CD14-positive monocyte (primary cell): ENCODE measurements around the gene ULK4. TPM values are rescaled to one million over a fixed set of nuclear protein-coding genes. Genes with fewer than 3 reads are reported as not detected.

Experiments used
- DNase-seq, 3 donors: peaks; one replicate each; pipeline ENCODE4 v3.0.0-alpha.2; 2011 to 2022
- H2AFZ ChIP-seq: 2 replicates; pipeline ENCODE4 v1.6.0; 2012; ENCODE audit warnings: mild to moderate bottlenecking, low read depth, low read length, inconsistent platforms; ENCODE audit not compliant: insufficient read depth, poor library complexity, severe bottlenecking
- H3K27ac ChIP-seq, 2 donors: 1 replicate in 1 of 2; 2 replicates in 1 of 2; pipeline ENCODE4 v1.5.1; 2012 to 2013; ENCODE audit warnings: low read length in 2 of 2, control low read depth in 1 of 2, inconsistent platforms in 1 of 2, low read depth in 1 of 2, mild to moderate bottlenecking in 1 of 2
- H3K27me3 ChIP-seq, 2 donors: one replicate each; pipeline versions ENCODE4 v1.6.0 to v1.6.1; 2011 to 2013; ENCODE audit warnings: low read length in 2 of 2; ENCODE audit not compliant: control insufficient read depth in 2 of 2, insufficient read depth in 2 of 2
- H3K36me3 ChIP-seq, 2 donors: replicated peaks in 1 of 2; 1 replicate in 1 of 2; 2 replicates in 1 of 2; pipeline versions ENCODE4 v1.5.1 to v1.6.1; 2012 to 2013; ENCODE audit warnings: low read length in 2 of 2, control low read depth in 1 of 2, inconsistent platforms in 1 of 2, mild to moderate bottlenecking in 1 of 2; ENCODE audit not compliant: insufficient read depth in 2 of 2, control insufficient read depth in 1 of 2
- H3K4me1 ChIP-seq, 2 donors: 1 replicate in 1 of 2; 2 replicates in 1 of 2; pipeline versions ENCODE4 v1.5.1 to v1.6.1; 2012 to 2013; ENCODE audit warnings: low read length in 2 of 2, control low read depth in 1 of 2, inconsistent platforms in 1 of 2, mild to moderate bottlenecking in 1 of 2, moderate library complexity in 1 of 2; ENCODE audit not compliant: insufficient read depth in 2 of 2, control insufficient read depth in 1 of 2
- H3K4me2 ChIP-seq: replicated peaks from 2 replicates; pipeline ENCODE3; 2012; ENCODE audit warnings: low read length, moderate library complexity, mild to moderate bottlenecking; ENCODE audit not compliant: poor library complexity, severe bottlenecking; ENCODE audit errors: extremely low read depth
- H3K4me3 ChIP-seq, 3 experiments: fragments of 200-600 bp in 1 of 3; sonication (generic) in 1 of 3; replicated peaks in 1 of 3; 1 replicate in 2 of 3; 2 replicates in 1 of 3; pipeline ENCODE4 v1.5.1; 2011 to 2013; ENCODE audit warnings: low read length in 3 of 3, mild to moderate bottlenecking in 3 of 3, control low read depth in 2 of 3, low read depth in 2 of 3, inconsistent platforms in 1 of 3, moderate library complexity in 1 of 3
- H3K79me2 ChIP-seq: 2 replicates; pipeline ENCODE4 v1.6.0; 2012; ENCODE audit warnings: mild to moderate bottlenecking, control low read depth, inconsistent platforms, low read length, moderate library complexity; ENCODE audit not compliant: insufficient read depth
- H3K9ac ChIP-seq: 2 replicates; pipeline ENCODE4 v1.6.0; 2017; ENCODE audit warnings: low read length, mild to moderate bottlenecking; ENCODE audit not compliant: insufficient read depth, poor library complexity, severe bottlenecking
- H3K9me3 ChIP-seq, 2 donors: replicated peaks in 1 of 2; 1 replicate in 1 of 2; 2 replicates in 1 of 2; pipeline versions ENCODE4 v1.5.1 to v1.6.1; 2012 to 2013; ENCODE audit warnings: low read length in 2 of 2, control low read depth in 1 of 2; ENCODE audit not compliant: control insufficient read depth in 1 of 2, insufficient read depth in 1 of 2
- H4K20me1 ChIP-seq: 2 replicates; pipeline ENCODE4 v1.6.0; 2012; ENCODE audit warnings: mild to moderate bottlenecking, low read length, control low read depth, moderate library complexity; ENCODE audit not compliant: insufficient read depth
- H3K27ac Mint-ChIP-seq, 7 donors: one replicate each; pipeline ENCODE4 v1.8.0; 2020; ENCODE audit warnings: mild to moderate bottlenecking in 7 of 7, mixed read lengths in 7 of 7, moderate library complexity in 6 of 7, inconsistent platforms in 2 of 7
- H3K27me3 Mint-ChIP-seq, 3 donors: one replicate each; pipeline ENCODE4 v1.8.0; 2021 to 2022; ENCODE audit warnings: low read depth in 3 of 3, mild to moderate bottlenecking in 3 of 3, mixed read lengths in 3 of 3, moderate library complexity in 3 of 3, inconsistent platforms in 1 of 3
- H3K36me3 Mint-ChIP-seq, 2 donors: one replicate each; pipeline ENCODE4 v1.8.0; 2020; ENCODE audit warnings: mixed read lengths in 2 of 2, inconsistent platforms in 1 of 2, mild to moderate bottlenecking in 1 of 2
- H3K4me1 Mint-ChIP-seq: one replicate; pipeline ENCODE4 v1.8.0; 2020; ENCODE audit warnings: mild to moderate bottlenecking, mixed read lengths
- H3K4me3 Mint-ChIP-seq, 2 donors: one replicate each; pipeline ENCODE4 v1.8.0; 2020; ENCODE audit warnings: mild to moderate bottlenecking in 2 of 2, mixed read lengths in 2 of 2, moderate library complexity in 1 of 2
- H3K9me3 Mint-ChIP-seq, 7 donors: one replicate each; pipeline ENCODE4 v1.8.0; 2020 to 2022; ENCODE audit warnings: mixed read lengths in 7 of 7, mild to moderate bottlenecking in 6 of 7, moderate library complexity in 6 of 7, inconsistent platforms in 2 of 7
- WGBS: methylation state at CpG from one replicate; pipeline ENCODE4 v1.1.5; 2013; ENCODE audit warnings: missing lambda C conversion rate; ENCODE audit not compliant: insufficient coverage; 5-methylcytosine and 5-hydroxymethylcytosine counted together
- intact Hi-C, 2 donors: fragments of 100-400 bp; cut with micrococcal nuclease; formaldehyde crosslinking; loops; one replicate each; pipeline versions ENCODE4 v1.15.0 to v1.15.1; 2023
- polyA plus RNA-seq, 3 donors: library from polyadenylated mRNA; depleted of rRNA in 1 of 3; unstranded in 2 of 3; stranded (reverse) in 1 of 3; fragments of 300-500 nt in 2 of 3; fragments of >200 nt in 1 of 3; fragmentation: Illumina TruSeq in 2 of 3; gene quantifications; 1 replicate in 2 of 3; 2 replicates in 1 of 3; pipeline ENCODE4 v1.2.3, GENCODE V29; 2012 to 2021
- TF ChIP-seq, protein P1 (sequence below): fragments of 200-600 bp; IDR thresholded peaks from one replicate; pipeline ENCODE4 v1.8.0; 2022; ENCODE audit warnings: antibody characterized with exemption, mild to moderate bottlenecking

Gene ULK4
- polyA plus RNA-seq, 3 donors, result 6.7 to 14.0 (median 11.8) TPM

DNA sequence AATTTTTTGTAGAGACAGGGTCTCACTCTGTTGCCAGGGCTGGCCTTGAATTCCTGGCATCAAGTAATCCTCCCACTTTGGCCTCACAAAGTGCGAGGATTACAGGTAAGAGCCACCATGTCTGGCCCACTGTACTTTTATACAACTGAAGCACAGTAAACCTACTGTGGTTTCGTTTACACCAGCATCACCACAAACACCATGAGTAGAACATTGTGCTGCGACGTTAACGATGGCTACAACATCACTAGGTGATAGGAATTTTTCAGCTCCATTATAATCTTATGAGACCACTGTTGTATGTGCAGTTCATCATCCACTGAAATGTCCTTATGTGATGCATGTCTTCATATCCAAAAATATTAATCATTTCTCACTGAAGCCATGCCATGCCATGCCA, 750.9 kb downstream of the ULK4 start:
- Mint-ChIP-seq H3K4me1 (peaks cover 67% of the 10 kb centered on the region), H3K36me3 (peaks cover 10 to 31% of the 10 kb centered on the region in 2 donors), H3K9me3 (peaks cover 0 to 4% (median 0%) of the 10 kb centered on the region in 7 donors), H3K27ac (no peak overlapping the region), H3K4me3 (no peak overlapping the region), H3K27me3 (no peaks in the 10 kb centered on the region)
- Histone ChIP-seq H2AFZ (no peak overlapping the region), H3K4me3 (no peak overlapping the region), H3K79me2 (peaks cover 100% of the 10 kb centered on the region), H3K4me2 (no peak overlapping the region), H3K9ac (no peak overlapping the region), H3K27ac (no peak overlapping the region), H3K9me3 (no peaks in the 10 kb centered on the region), H4K20me1 (peaks cover 100% of the 10 kb centered on the region), H3K4me1 (peaks cover 12 to 17% of the 10 kb centered on the region in 2 donors), H3K27me3 (no peaks in the 10 kb centered on the region), H3K36me3 (no peaks in the 10 kb centered on the region)
- DNase-seq, result no peak
- TF ChIP-seq, protein P1, sequence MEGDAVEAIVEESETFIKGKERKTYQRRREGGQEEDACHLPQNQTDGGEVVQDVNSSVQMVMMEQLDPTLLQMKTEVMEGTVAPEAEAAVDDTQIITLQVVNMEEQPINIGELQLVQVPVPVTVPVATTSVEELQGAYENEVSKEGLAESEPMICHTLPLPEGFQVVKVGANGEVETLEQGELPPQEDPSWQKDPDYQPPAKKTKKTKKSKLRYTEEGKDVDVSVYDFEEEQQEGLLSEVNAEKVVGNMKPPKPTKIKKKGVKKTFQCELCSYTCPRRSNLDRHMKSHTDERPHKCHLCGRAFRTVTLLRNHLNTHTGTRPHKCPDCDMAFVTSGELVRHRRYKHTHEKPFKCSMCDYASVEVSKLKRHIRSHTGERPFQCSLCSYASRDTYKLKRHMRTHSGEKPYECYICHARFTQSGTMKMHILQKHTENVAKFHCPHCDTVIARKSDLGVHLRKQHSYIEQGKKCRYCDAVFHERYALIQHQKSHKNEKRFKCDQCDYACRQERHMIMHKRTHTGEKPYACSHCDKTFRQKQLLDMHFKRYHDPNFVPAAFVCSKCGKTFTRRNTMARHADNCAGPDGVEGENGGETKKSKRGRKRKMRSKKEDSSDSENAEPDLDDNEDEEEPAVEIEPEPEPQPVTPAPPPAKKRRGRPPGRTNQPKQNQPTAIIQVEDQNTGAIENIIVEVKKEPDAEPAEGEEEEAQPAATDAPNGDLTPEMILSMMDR, result no peak
- 100% methylated on average over 1 of the region's 5 CpGs for WGBS
- intact Hi-C loops, result no loop called here

DNA sequence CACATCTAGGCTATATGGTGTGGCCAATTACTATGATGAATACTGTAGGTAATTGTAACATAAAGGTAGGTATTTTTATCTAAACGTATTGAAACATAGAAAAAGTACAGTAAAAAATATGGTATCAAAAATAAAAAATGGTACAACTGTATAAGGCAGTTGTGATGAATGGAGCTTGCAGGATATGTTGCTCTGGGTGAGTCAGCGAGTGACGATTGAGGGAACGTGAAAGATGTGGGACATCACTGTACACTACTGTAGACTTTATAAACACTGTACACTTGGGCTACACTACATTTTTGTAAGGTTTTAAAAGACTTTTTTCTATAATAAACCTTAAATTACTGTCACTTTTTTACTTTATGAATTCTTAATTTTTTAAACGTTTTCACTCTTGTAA, 752.3 kb downstream of the ULK4 start:
- peaks cover 8 to 22% of the 10 kb centered on the region in 2 donors for H3K4me1 ChIP-seq
- TF ChIP-seq, protein P1, result no peak

More for the DNA sequence above, 752.3 kb downstream of the ULK4 start:
- peaks cover 14 to 31% of the 10 kb centered on the region in 2 donors for H3K36me3 Mint-ChIP-seq
- Histone ChIP-seq H3K27me3 (no peaks in the 10 kb centered on the region), H4K20me1 (peaks cover 100% of the 10 kb centered on the region), H3K9me3 (no peaks in the 10 kb centered on the region), H3K4me3 (no peak overlapping the region), H3K36me3 (no peaks in the 10 kb centered on the region), H3K79me2 (peaks cover 100% of the 10 kb centered on the region), H3K27ac (no peak overlapping the region), H3K9ac (no peak overlapping the region), H2AFZ (no peak overlapping the region), H3K4me2 (no peak overlapping the region)
- no peak overlapping the region for H3K4me3 Mint-ChIP-seq
- peaks cover 0 to 4% (median 0%) of the 10 kb centered on the region in 7 donors for H3K9me3 Mint-ChIP-seq
- H3K4me1 Mint-ChIP-seq, result peaks cover 70% of the 10 kb centered on the region
- no peaks in the 10 kb centered on the region for H3K27me3 Mint-ChIP-seq
- WGBS, result 100% methylated on average over 1 of the region's 5 CpGs
- intact Hi-C loops, result loop anchor here in 1 of 2 donors (10.0 kb wide), 1 partner anchor 235 kb away; no protein-coding TSS in a partner anchor
- DNase-seq, result no peak
- H3K27ac Mint-ChIP-seq, result peak overlapping the region in 2 of 7 donors; percentile 34 to 59
